Adrenal gland (tissue), 5 donors: Measurements from ENCODE around the gene DIP2C.

ENCODE experiments used
- POLR2A ChIP-seq, 2 donors: fragments of 450-650 bp; IDR thresholded peaks; one replicate each; pipeline ENCODE4 v1.6.1; 2017; ENCODE audit warnings: antibody characterized with exemption in 2 of 2, mild to moderate bottlenecking in 2 of 2, moderate library complexity in 1 of 2
- TF ChIP-seq, protein P1 (sequence below), 6 experiments: fragments of 450-650 bp in 4 of 6; fragments of 200-600 bp in 2 of 6; sonication (generic) in 1 of 6; IDR thresholded peaks; 1 replicate in 5 of 6; 2 replicates in 1 of 6; pipeline versions ENCODE4 v1.5.1 to v1.8.0; 2016 to 2021; ENCODE audit warnings: antibody characterized with exemption in 6 of 6, mild to moderate bottlenecking in 2 of 6, moderate library complexity in 1 of 6
- donor health status: DM: no; HTN: no; CAD: no.

DNA sequence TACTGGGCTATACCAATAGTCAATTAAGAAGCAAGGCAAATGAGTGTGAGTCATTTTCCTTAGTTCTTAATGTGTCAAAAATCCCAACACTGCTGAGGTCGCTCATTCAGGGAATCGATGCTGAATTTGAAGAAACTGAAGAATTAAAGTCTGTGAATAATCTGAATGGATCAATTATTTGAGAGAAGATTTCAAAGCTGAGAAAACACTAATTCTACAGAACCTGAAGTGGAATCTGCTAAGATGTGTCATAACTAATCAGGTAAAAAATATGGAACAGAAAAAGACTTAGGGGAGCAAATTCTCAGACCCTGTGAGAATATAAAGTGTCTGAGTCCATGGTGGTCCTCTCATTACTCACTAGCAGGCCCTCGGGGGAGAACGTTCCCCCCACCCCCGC lies 125.6 kb downstream of the DIP2C start:
- TF ChIP-seq POLR2A (IDR thresholded peaks at IDR 0.05), result no peak
- TF ChIP-seq, protein P1, sequence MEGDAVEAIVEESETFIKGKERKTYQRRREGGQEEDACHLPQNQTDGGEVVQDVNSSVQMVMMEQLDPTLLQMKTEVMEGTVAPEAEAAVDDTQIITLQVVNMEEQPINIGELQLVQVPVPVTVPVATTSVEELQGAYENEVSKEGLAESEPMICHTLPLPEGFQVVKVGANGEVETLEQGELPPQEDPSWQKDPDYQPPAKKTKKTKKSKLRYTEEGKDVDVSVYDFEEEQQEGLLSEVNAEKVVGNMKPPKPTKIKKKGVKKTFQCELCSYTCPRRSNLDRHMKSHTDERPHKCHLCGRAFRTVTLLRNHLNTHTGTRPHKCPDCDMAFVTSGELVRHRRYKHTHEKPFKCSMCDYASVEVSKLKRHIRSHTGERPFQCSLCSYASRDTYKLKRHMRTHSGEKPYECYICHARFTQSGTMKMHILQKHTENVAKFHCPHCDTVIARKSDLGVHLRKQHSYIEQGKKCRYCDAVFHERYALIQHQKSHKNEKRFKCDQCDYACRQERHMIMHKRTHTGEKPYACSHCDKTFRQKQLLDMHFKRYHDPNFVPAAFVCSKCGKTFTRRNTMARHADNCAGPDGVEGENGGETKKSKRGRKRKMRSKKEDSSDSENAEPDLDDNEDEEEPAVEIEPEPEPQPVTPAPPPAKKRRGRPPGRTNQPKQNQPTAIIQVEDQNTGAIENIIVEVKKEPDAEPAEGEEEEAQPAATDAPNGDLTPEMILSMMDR (IDR thresholded peaks at IDR 0.05), result no peak
